Natural killer cell treated with Interleukin-12 subunit alpha and Interleukin-12 subunit beta and Interleukin-15 and Interleukin-18, amount 100 ng/mL, for 72 hours (primary cell): ENCODE results near the gene MYO5C. TPM values are rescaled to one million over a fixed set of nuclear protein-coding genes. Genes with fewer than 3 reads are reported as not detected.

Source experiments
- ATAC-seq, 2 donors: fragments of 150-1000 bp; cut with Tn5 transposase in 1 of 2; sonication (Bioruptor Pico), chemical (Tn5 transposase) in 1 of 2; 2 replicates each; pipeline ENCODE4 v1.10.0; 2021
- DNase-seq: peaks from one replicate; pipeline ENCODE4 v3.0.0; 2022; ENCODE audit warnings: low spot score
- H3K27ac Mint-ChIP-seq, 2 donors: 1 replicate in 1 of 2; 2 replicates in 1 of 2; pipeline ENCODE4 v1.8.0; 2022; ENCODE audit warnings: mixed read lengths in 2 of 2, mild to moderate bottlenecking in 1 of 2, moderate library complexity in 1 of 2
- H3K27me3 Mint-ChIP-seq, 2 donors: 1 replicate in 1 of 2; 2 replicates in 1 of 2; pipeline ENCODE4 v1.8.0; 2022; ENCODE audit warnings: mixed read lengths in 2 of 2
- H3K36me3 Mint-ChIP-seq: one replicate; pipeline ENCODE4 v1.8.0; 2022; ENCODE audit warnings: mixed read lengths
- H3K4me1 Mint-ChIP-seq, 2 donors: 1 replicate in 1 of 2; 2 replicates in 1 of 2; pipeline ENCODE4 v1.8.0; 2022; ENCODE audit warnings: low read depth in 2 of 2, mixed read lengths in 2 of 2, mild to moderate bottlenecking in 1 of 2
- H3K4me3 Mint-ChIP-seq: one replicate; pipeline ENCODE4 v1.8.0; 2022; ENCODE audit warnings: mixed read lengths
- H3K9me3 Mint-ChIP-seq: 2 replicates; pipeline ENCODE4 v1.8.0; 2022; ENCODE audit warnings: mixed read lengths
- total RNA-seq, 2 donors: library from RNA; stranded (reverse); gene quantifications; one replicate each; pipeline ENCODE4 v1.2.3, GENCODE V29; 2022

The MYO5C gene
- total RNA-seq, 2 donors from 2014 or later = 0.42 to 0.45 TPM

DNA sequence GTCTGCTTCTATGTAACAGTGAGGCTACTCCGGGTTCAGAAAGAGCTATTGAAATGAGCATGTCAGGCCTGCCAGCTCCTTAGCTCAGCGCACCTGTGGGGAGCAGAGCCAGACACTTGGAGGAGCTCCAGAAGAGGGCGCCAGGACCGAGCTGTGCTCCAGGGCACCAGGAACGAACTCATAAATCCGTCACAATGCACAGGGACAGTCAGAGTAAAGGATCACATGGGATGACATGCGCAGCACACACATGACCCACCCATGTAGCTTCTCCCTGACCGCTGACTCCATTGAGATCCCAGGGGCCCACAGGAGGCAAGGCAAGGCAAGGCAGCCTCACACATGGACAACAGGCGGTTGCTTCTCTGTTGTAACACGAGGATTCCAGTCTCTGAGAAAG lies 78.4 kb downstream of the MYO5C start:
- DNase-seq (no peak), ATAC-seq (peak in 1 of 2 donors; percentile 29)
- Mint-ChIP-seq H3K4me3 (no peak overlapping the region), H3K27ac (no peak overlapping the region), H3K27me3 (no peaks in the 10 kb centered on the region), H3K9me3 (no peaks in the 10 kb centered on the region), H3K4me1 (peaks cover 13 to 22% of the 10 kb centered on the region in 2 donors), H3K36me3 (no peaks in the 10 kb centered on the region)

DNA sequence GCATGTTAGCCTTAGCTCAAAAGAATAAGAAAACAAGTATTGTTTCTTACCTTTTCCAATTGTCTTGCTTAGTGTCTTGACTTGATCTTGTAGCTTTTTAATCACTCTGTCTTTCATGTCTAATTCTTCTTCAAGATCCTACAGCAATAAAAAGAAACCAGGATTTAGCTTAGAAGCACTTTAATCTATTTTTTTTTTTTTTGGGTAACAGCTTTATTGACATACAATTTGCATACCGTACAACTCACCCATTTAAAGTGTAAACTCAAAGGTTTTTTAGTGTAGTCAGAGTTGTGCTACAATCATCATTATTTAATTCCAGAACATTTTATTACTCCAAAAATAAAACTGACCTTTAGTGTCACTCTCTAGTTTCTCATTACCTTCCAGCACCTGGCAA lies 81.1 kb downstream of the MYO5C start:
- Mint-ChIP-seq H3K27me3 (no peaks in the 10 kb centered on the region), H3K9me3 (no peaks in the 10 kb centered on the region), H3K4me1 (peaks cover 0 to 6% of the 10 kb centered on the region in 2 donors), H3K4me3 (no peak overlapping the region), H3K27ac (no peak overlapping the region), H3K36me3 (no peaks in the 10 kb centered on the region)
- DNase-seq (no peak), ATAC-seq (no peak)

DNA sequence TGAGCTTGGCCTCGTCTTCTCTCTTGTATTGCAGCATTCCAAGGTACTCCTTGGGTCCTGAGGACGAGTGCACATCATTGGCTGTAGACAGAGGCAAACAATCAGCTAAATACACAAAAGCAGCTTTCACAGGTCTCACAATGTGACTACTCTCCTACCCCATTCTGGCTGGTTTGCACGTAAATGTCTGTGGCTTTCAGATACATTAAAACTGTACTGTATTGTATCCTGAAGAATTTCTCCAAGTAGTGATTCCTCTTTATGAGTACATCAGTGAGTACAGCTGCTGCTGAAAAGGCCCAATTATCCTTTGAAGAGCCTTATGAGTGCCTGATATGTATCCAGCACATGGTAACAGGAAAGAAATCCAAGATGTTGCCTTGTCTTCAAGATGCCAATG lies 82.4 kb downstream of the MYO5C start:
- peak overlapping the region in 1 of 2 donors; percentile 43 for H3K27ac Mint-ChIP-seq
- H3K4me3 Mint-ChIP-seq = no peak overlapping the region
- no peak for ATAC-seq

DNA sequence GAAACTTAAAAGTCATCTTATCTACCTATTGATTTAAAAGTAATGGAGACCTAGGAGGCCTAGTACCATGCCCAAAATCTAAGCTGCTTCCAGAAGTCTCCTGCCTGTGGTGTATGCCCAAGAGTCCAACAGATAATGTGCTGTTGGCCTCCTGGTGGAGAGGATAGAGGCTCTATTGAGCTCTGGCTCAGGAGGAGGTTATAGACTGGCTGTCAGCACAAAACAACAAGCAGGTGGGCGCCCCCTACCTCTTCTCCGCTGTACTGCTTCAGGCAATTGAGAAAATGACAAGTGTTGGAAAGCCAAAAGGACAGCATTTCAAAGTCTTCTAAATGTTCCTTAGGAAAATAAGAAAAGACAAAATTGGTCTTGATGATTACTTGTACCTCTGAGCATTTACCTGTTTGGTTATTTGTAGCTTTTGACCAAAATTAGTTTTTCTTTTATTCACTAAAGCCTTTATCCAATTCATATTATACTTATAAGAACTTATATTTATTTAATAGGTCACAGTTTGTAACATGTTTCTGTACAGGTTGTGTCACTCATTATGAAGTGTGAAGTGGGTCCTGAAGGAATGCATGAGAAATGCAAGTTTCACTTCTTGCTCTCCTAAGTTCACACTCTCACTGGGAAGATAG lies 87.2 kb downstream of the MYO5C start:
- no peak overlapping the region for H3K27ac Mint-ChIP-seq
- no peak overlapping the region for H3K4me3 Mint-ChIP-seq
- no peaks in the 10 kb centered on the region for H3K36me3 Mint-ChIP-seq
- peaks cover 0 to 2% of the 10 kb centered on the region in 2 donors for H3K27me3 Mint-ChIP-seq
- no peaks in the 10 kb centered on the region for H3K9me3 Mint-ChIP-seq
- ATAC-seq (peak; percentile 74 to 81), DNase-seq (no peak)
- H3K4me1 Mint-ChIP-seq = no peaks in the 10 kb centered on the region

More for the DNA sequence above, 82.4 kb downstream of the MYO5C start:
- peaks cover 0 to 2% of the 10 kb centered on the region in 2 donors for H3K4me1 Mint-ChIP-seq
- DNase-seq = no peak
- H3K9me3 Mint-ChIP-seq = no peaks in the 10 kb centered on the region
- peaks cover 0 to 2% of the 10 kb centered on the region in 2 donors for H3K27me3 Mint-ChIP-seq
- no peaks in the 10 kb centered on the region for H3K36me3 Mint-ChIP-seq

DNA sequence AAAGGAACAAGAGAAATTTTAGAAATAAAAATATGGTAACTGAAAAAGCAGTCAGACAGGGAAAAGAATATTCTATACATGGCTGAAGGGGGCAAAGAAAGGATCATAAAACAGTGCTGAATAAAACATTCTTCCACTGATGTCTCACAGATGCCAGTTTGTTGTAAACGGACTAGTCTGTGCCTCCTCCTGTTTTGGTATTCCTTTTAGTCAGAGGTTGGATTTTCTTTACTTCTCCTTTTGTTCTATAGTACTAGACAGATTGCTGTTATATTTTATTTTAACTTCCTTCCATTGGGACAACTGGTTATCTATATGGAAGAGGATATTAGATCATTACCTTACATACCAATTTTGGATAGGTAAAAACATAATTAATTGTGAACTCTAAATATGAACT lies 88.4 kb downstream of the MYO5C start:
- DNase-seq = no peak
- no peaks in the 10 kb centered on the region for H3K9me3 Mint-ChIP-seq
- H3K27ac Mint-ChIP-seq = no peak overlapping the region
- ATAC-seq = no peak
- no peaks in the 10 kb centered on the region for H3K36me3 Mint-ChIP-seq
- H3K4me3 Mint-ChIP-seq = no peak overlapping the region
- H3K4me1 Mint-ChIP-seq = no peaks in the 10 kb centered on the region
- H3K27me3 Mint-ChIP-seq = peaks cover 0 to 2% of the 10 kb centered on the region in 2 donors

DNA sequence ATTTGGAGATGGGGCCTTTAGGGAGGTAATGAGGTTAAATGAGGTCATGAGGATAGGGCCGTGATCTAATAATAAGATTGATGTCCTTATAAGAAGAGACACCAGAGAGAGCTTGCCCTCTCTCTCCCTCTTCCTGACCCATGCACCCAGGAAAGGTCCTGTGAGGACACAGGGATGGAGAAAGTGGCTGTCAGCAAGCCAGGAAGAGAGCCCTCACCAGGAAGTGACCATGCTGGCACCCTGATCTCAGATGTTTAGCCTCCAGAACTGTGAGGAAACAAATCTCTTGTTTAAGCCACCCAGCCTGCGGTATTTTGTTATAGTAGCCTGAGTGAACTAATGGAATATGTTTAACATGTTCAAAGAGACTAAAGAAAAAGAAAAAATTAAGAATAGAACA lies 89.2 kb downstream of the MYO5C start:
- Mint-ChIP-seq H3K27ac (no peak overlapping the region), H3K36me3 (no peaks in the 10 kb centered on the region), H3K4me1 (no peaks in the 10 kb centered on the region), H3K4me3 (no peak overlapping the region), H3K9me3 (no peaks in the 10 kb centered on the region), H3K27me3 (peaks cover 0 to 2% of the 10 kb centered on the region in 2 donors)
- ATAC-seq = no peak
- DNase-seq = no peak

DNA sequence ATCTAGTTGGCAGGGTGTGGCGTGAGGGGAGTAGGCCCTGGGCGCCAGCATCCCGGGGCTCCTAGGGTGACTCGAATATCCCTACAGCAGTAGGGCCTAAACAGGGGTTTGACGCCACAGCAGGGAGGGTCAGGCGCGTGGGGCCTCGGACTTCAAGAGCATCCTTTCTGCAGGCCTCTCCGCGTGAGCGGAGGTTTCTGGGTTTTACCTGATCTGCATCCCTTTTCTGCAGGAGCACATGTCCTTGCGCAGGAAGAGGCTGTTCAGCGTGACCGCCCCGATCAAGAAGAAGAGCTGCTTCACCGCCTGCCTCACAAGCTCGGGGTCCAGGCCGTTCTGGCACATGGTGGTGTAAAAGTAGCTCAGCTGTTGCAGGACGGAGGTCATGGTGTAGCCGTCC lies 90.9 kb downstream of the MYO5C start:
- Mint-ChIP-seq H3K9me3 (no peaks in the 10 kb centered on the region), H3K4me3 (no peak overlapping the region), H3K4me1 (no peaks in the 10 kb centered on the region), H3K27ac (no peak overlapping the region), H3K27me3 (peaks cover 0 to 2% of the 10 kb centered on the region in 2 donors), H3K36me3 (no peaks in the 10 kb centered on the region)
- DNase-seq (no peak), ATAC-seq (no peak)

DNA sequence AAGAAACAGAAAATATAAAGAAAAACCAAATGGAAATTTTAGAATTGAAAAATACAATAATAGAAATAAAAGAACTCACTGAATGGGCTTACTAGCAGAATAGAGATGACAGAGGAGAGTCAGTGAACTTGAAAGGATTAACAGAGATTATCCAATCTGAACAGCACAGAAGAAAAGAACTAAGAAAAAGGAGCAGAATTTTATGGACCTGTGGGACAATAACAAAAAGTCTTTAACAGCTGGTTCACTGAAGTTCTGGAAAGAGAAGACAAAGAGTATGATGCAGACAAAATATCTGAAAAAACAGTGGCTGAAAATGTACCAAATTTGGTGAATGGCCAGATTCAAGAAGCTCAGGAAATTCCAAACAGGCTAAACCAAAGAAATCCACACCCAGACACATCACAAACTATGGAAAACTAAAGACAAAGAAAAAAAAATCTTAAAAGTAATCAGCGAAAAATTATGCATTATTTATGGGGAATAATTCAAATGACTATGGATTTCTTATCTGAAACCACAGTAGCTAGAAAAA lies 94.7 kb downstream of the MYO5C start:
- H3K4me3 Mint-ChIP-seq = no peak overlapping the region
- ATAC-seq (no peak), DNase-seq (no peak)
- H3K27ac Mint-ChIP-seq = no peak overlapping the region
- H3K27me3 Mint-ChIP-seq = no peaks in the 10 kb centered on the region
- H3K36me3 Mint-ChIP-seq = no peaks in the 10 kb centered on the region
- H3K9me3 Mint-ChIP-seq = no peaks in the 10 kb centered on the region
- H3K4me1 Mint-ChIP-seq = no peaks in the 10 kb centered on the region

DNA sequence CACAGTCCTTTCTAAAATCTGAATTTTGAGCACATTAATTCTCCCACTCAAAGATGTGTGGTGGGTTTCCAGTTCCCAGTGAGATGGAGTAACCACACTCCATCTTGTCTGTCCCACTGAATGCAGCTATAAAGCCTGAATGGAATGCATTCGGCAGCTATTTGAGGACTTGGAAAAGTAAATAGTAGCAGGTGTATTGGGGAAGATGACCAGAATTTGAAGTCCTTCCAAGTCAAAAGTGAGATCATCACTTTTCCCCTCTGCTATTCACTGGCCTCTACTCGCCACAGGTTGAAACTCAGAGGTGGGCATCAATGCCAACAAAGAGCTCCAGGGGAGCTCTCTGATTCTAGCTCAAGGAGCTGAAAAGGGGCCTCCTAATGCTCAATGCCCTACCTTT lies 96.3 kb downstream of the MYO5C start:
- no peak overlapping the region for H3K27ac Mint-ChIP-seq
- ATAC-seq (no peak), DNase-seq (no peak)
- H3K36me3 Mint-ChIP-seq = no peaks in the 10 kb centered on the region
- no peak overlapping the region for H3K4me3 Mint-ChIP-seq
- no peaks in the 10 kb centered on the region for H3K27me3 Mint-ChIP-seq
- H3K4me1 Mint-ChIP-seq = no peaks in the 10 kb centered on the region
- no peaks in the 10 kb centered on the region for H3K9me3 Mint-ChIP-seq

DNA sequence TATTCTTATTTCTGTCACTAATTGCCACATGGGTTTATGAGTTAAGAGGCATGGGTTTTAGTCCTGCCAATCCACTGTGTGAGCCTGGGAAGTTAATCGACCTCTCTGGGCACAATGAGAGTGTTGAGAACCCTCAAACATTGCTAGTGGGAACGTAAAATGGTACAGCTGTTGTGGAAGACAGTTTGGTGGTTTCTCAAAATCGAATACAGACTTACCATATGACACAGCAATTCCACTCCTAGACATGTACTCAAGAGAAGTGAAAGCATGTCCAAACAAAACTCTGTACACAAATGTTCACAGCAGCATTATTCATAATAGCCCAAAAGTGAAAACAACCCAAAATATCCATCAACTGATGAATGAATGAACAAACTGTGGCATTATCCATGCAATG lies 98.7 kb downstream of the MYO5C start:
- H3K9me3 Mint-ChIP-seq = no peaks in the 10 kb centered on the region
- no peak overlapping the region for H3K4me3 Mint-ChIP-seq
- no peaks in the 10 kb centered on the region for H3K4me1 Mint-ChIP-seq
- H3K27me3 Mint-ChIP-seq = no peaks in the 10 kb centered on the region
- H3K36me3 Mint-ChIP-seq = no peaks in the 10 kb centered on the region
- DNase-seq (no peak), ATAC-seq (no peak)
- no peak overlapping the region for H3K27ac Mint-ChIP-seq

DNA sequence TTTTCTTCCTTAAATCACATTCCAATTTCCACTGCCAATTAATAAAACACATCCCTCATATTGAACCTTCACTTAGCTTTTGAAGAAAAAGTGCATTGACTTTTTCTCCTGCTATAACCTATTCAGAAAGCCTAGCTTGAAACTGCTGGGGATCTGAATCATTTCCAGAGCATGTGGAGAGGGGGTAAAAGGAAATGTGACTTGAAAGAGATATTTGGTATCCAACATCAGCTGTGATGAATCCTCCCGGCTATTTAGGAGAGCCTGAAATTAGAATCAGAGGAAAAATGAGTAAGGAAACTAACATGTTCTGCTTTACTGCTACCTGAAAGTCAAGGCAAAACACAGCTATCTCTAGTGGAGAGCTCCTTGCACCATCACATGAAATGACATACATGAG lies 101.8 kb downstream of the MYO5C start:
- H3K36me3 Mint-ChIP-seq = no peaks in the 10 kb centered on the region
- DNase-seq = no peak
- no peaks in the 10 kb centered on the region for H3K9me3 Mint-ChIP-seq
- no peaks in the 10 kb centered on the region for H3K27me3 Mint-ChIP-seq
- no peaks in the 10 kb centered on the region for H3K4me1 Mint-ChIP-seq
- H3K4me3 Mint-ChIP-seq = no peak overlapping the region
- ATAC-seq = no peak
- H3K27ac Mint-ChIP-seq = no peak overlapping the region

DNA sequence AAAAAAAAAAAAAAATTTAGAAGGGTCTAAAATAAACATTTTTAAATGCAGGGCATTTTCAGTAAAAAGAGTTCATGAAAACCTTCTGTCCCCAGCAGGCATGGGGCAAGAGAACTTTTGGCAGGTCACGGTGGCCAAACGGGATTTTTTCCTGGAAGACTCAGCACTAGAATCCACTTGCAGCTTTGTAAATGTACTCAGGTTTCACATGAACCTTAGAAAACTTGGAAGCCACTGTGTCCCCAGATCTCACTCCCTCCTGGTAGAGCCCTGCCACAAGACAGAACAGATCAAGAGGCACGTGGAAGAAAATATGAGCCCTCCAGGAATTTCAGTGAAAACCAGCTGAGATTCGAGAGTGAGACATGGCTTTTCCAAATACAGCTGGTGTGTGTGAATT lies 102.3 kb downstream of the MYO5C start:
- no peaks in the 10 kb centered on the region for H3K36me3 Mint-ChIP-seq
- H3K9me3 Mint-ChIP-seq = no peaks in the 10 kb centered on the region
- no peaks in the 10 kb centered on the region for H3K4me1 Mint-ChIP-seq
- H3K27me3 Mint-ChIP-seq = no peaks in the 10 kb centered on the region
- no peak overlapping the region for H3K4me3 Mint-ChIP-seq
- no peak overlapping the region for H3K27ac Mint-ChIP-seq
- no peak for ATAC-seq
- DNase-seq = no peak

DNA sequence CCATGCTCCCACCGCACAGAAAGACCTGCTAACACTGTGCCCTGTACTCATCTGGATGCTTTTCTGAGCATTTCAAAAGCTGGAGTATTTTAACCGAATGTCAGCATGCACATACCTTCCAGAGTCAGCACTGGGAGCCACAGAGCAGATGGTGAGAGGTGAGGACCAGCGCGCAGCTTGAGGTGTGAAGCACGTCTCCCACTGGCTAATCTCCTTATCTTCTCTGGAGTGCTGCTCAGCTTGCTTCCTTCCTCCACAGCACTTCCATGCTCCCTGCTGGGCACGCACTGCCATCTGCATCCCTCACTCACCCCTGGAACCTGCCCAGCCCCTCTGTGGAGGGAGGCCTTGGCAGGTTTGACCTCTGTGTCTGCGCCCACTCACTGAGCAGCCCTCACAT lies 104.4 kb downstream of the MYO5C start, which contains the start of gene GNB5:
TSS of gene GNB5 (minus strand) at position 186 of the 400 bp plus-strand sequence. CDS start 6,716 bp downstream, outside the sequence.
- DNase-seq (no peak), ATAC-seq (peak in 1 of 2 donors; percentile 53)
- Mint-ChIP-seq H3K9me3 (no peaks in the 10 kb centered on the region), H3K4me1 (no peaks in the 10 kb centered on the region), H3K27ac (no peak within 1 kb of the TSS), H3K4me3 (no peak within 1 kb of the TSS), H3K36me3 (no peaks in the 10 kb centered on the region), H3K27me3 (no peaks in the 10 kb centered on the region)

DNA sequence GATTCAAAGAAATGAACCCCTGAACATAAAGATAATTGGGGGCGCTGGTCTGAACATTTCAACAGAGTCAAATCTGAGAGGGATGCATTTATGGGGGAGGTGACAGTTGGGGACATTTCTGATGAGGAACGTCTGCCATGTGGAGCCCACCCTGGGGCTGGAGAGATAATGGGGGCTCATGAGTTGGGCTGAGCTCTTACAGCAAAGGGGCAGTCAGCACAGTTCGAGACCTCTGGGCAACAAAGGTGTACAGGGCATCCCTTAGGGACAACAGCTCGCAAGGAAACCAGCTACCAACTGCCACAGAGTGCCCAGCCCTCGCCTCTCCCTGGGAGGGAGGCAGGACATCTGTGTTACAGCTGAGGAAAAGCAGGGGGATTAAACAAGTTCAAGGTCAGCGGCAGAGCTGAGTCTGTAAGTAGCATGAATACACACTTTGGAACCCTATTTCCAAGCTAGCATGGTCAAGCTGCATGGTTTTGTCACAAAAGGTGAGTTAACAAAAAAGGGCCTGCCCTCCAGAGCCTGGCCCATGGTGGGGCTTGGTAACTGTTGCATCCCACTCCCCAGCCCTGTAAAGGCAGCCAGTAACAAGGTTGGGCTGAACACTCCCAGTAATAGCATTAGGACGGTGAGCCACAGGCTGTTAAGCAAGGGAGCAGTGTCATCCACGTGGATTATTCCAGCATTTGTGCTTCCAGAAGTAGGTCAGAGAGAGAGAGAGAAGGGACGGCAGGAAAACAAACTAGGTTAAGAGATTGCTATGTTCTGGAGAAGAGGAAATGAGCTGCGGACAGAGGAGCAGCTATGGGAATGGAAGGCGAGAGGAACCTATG lies 108.7 kb downstream of the MYO5C start:
- no peaks in the 10 kb centered on the region for H3K9me3 Mint-ChIP-seq
- DNase-seq = no peak
- no peaks in the 10 kb centered on the region for H3K36me3 Mint-ChIP-seq
- H3K4me3 Mint-ChIP-seq = no peak overlapping the region
- H3K4me1 Mint-ChIP-seq = no peaks in the 10 kb centered on the region
- no peak for ATAC-seq
- H3K27me3 Mint-ChIP-seq = no peaks in the 10 kb centered on the region
- H3K27ac Mint-ChIP-seq = no peak overlapping the region
